Measurements from ENCODE around the gene CCDC80. TPM values are rescaled to one million over a fixed set of nuclear protein-coding genes. Genes with fewer than 3 reads are reported as not detected.

Gene CCDC80
- total RNA-seq, 1 donor from 2014 or later: 0.86 TPM

DNA sequence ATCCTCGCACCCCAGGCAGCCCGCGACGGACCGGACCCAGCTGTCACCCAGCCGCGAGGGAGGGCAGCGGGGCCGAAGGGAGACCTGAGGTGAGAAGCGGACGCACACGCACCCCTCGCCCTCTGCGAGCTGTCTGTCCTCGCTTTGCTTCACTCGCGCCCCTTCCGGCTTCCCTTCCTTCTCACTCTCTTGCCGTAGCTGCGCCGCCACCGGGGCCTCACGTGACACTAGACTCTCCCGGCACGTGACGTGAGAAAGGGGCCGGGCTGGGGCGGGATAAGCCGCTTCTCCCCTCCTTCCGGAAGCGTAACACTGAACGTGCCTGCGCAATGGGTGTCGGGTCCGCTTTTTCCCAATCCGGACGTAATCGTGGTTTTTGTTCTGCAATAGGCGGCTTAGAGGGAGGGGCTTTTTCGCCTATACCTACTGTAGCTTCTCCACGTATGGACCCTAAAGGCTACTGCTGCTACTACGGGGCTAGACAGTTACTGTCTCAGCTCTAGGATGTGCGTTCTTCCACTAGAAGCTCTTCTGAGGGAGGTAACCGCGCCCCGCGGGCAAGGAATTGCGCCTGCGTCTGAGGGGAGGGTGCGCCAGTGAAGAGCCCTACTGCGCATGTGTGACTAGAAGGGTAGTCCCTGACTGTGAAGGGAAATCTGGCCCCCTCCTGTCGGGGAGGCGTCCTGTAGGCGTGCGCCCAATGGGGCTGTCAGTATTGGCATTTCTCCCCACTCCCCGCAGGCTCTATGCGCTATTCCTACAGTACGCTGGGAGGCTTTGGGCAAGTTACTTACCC is 79.0 kb downstream of the CCDC80 start, which contains the start of the genes ATG3 and SLC35A5:
TSS of gene ATG3 (minus strand) at position 229 of the 796 bp plus-strand sequence. CDS start 434 bp downstream, outside the sequence.
TSS of gene SLC35A5 (plus strand) at position 312 of the 796 bp plus-strand sequence. CDS start 1,359 bp downstream, outside the sequence.
- TF ChIP-seq, protein P1, sequence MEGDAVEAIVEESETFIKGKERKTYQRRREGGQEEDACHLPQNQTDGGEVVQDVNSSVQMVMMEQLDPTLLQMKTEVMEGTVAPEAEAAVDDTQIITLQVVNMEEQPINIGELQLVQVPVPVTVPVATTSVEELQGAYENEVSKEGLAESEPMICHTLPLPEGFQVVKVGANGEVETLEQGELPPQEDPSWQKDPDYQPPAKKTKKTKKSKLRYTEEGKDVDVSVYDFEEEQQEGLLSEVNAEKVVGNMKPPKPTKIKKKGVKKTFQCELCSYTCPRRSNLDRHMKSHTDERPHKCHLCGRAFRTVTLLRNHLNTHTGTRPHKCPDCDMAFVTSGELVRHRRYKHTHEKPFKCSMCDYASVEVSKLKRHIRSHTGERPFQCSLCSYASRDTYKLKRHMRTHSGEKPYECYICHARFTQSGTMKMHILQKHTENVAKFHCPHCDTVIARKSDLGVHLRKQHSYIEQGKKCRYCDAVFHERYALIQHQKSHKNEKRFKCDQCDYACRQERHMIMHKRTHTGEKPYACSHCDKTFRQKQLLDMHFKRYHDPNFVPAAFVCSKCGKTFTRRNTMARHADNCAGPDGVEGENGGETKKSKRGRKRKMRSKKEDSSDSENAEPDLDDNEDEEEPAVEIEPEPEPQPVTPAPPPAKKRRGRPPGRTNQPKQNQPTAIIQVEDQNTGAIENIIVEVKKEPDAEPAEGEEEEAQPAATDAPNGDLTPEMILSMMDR (IDR thresholded peaks at IDR 0.05; ENCODE audit: partially characterized antibody, unreplicated experiment): no peak
- H3K36me3 Mint-ChIP-seq (ENCODE audit: unreplicated experiment): peaks cover 6% of the 10 kb centered on the region
- peak within 1 kb of the TSS; percentile 97 for H3K4me3 Mint-ChIP-seq (ENCODE audit: unreplicated experiment)
- DNase-seq: peak; percentile 98
- H3K27ac Mint-ChIP-seq (ENCODE audit: unreplicated experiment): peak within 1 kb of the TSS; percentile 96
- H3K9me3 Mint-ChIP-seq (ENCODE audit: unreplicated experiment): peaks cover 8% of the 10 kb centered on the region
- peaks cover 15% of the 10 kb centered on the region for H3K4me1 Mint-ChIP-seq (ENCODE audit: low read depth, unreplicated experiment)
- H3K27me3 Mint-ChIP-seq (ENCODE audit: unreplicated experiment): peaks cover 2% of the 10 kb centered on the region

- Mint-ChIP-seq H3K36me3 (ENCODE audit: unreplicated experiment) (peaks cover 2% of the 10 kb centered on the region), H3K4me1 (ENCODE audit: low read depth, unreplicated experiment) (peaks cover 15% of the 10 kb centered on the region), H3K4me3 (ENCODE audit: unreplicated experiment) (peak overlapping the region; percentile 97), H3K27me3 (ENCODE audit: unreplicated experiment) (peaks cover 2% of the 10 kb centered on the region), H3K9me3 (ENCODE audit: unreplicated experiment) (peaks cover 8% of the 10 kb centered on the region), H3K27ac (ENCODE audit: unreplicated experiment) (peak overlapping the region; percentile 36)
- TF ChIP-seq, protein P1 (IDR thresholded peaks at IDR 0.05; ENCODE audit: partially characterized antibody, unreplicated experiment): no peak
- no peak for DNase-seq
These were observed 79.5 kb downstream of the CCDC80 start for GRCh38 chr3:112561484-112561733.

DNA sequence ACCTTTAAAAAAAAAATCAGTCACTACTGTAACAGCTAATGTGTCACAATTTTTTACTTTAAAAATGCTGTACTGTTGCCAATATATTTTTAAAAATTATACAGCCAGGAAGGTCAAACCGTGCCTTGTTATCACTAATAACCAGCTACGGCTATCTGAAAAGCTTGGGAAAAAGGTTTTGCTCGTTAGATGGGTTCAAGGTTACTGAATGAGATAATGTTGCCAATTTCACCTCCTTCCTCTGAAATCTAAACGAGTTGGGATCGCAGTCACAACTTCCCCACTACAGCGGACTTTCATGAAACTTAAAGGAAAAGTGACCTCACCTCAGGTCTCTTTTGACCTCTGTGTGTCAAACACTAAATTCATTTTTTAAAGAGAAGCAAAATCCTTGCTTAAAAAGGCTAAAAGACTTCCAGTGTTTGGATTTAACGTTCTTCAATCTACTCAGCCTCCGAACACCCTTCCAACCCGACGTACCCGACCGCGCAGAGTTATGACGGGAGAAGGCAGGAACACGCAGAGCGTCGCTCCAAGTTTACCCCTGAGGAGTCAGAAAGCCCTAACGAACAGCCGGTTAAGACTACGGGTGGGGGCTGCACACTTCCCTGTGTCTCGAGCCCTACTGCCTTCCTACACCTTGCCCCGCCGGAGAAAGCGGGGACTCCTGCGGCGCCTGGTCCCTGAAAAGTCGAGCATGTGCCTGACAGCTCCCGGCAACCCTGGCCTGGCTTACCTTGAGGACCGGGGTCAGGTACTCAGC is 80.0 kb downstream of the CCDC80 start:
- H3K36me3 Mint-ChIP-seq (ENCODE audit: unreplicated experiment): no peaks in the 10 kb centered on the region
- peak overlapping the region; percentile 91 for H3K27ac Mint-ChIP-seq (ENCODE audit: unreplicated experiment)
- peaks cover 2% of the 10 kb centered on the region for H3K27me3 Mint-ChIP-seq (ENCODE audit: unreplicated experiment)
- peak overlapping the region; percentile 97 for H3K4me3 Mint-ChIP-seq (ENCODE audit: unreplicated experiment)
- H3K9me3 Mint-ChIP-seq (ENCODE audit: unreplicated experiment): peaks cover 8% of the 10 kb centered on the region
- TF ChIP-seq, protein P1 (IDR thresholded peaks at IDR 0.05; ENCODE audit: partially characterized antibody, unreplicated experiment): no peak
- peaks cover 15% of the 10 kb centered on the region for H3K4me1 Mint-ChIP-seq (ENCODE audit: low read depth, unreplicated experiment)
- DNase-seq: peak; percentile 79

- Mint-ChIP-seq H3K36me3 (ENCODE audit: unreplicated experiment) (no peaks in the 10 kb centered on the region), H3K27me3 (ENCODE audit: unreplicated experiment) (peaks cover 4% of the 10 kb centered on the region), H3K4me1 (ENCODE audit: low read depth, unreplicated experiment) (peaks cover 15% of the 10 kb centered on the region), H3K9me3 (ENCODE audit: unreplicated experiment) (peaks cover 8% of the 10 kb centered on the region), H3K27ac (ENCODE audit: unreplicated experiment) (peak overlapping the region; percentile 91), H3K4me3 (ENCODE audit: unreplicated experiment) (peak overlapping the region; percentile 97)
- TF ChIP-seq, protein P1 (IDR thresholded peaks at IDR 0.05; ENCODE audit: partially characterized antibody, unreplicated experiment): no peak
- DNase-seq: no peak
These were observed 80.6 kb downstream of the CCDC80 start for GRCh38 chr3:112560307-112560706.
